Measurements from ENCODE around the gene ARHGAP6. TPM values are rescaled to one million over a fixed set of nuclear protein-coding genes. Genes with fewer than 3 reads are reported as not detected.
A peak's percentile ranks its signal among the peaks of the same experiment; 100 is the strongest.

ARHGAP6 gene
- total and polyA plus RNA-seq, 2 experiments from 2014 or later, result 0.26 to 0.59 TPM

DNA sequence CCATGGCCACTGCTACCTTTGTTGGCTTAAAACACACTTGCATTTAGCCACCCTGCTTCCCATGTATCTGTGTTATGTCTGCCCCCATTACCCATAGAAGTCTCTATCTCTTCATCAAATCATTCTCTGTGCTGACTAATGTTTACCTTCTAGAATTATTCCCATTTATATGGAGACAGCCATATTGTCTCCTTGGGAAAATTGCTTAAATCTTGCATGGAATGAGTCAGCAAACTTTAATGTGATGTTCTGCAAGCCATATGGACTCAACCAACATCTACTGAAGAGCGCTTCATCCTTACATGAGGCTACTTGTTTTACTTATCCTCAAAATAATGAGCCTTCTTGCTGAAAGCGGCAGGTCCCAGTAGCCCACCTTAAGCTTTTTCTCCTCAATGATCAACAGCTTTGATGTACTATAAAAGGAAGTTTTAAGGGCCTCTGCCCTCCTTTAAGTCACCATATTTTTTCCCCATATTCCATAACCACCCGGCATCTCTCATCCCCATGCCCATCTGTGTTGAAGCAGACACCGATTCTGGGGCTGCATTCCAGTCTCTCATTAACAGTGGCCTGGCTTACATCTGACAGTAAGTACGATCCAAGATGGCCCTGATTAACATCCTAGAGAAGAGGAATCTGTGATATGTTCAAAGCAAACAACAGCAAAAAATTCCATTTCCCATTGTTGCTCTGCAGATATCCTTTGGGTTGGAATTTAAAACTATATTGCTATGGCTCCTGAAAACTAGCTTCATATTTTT is 130.4 kb downstream of the ARHGAP6 start (continued):
- TF ChIP-seq, protein P1, sequence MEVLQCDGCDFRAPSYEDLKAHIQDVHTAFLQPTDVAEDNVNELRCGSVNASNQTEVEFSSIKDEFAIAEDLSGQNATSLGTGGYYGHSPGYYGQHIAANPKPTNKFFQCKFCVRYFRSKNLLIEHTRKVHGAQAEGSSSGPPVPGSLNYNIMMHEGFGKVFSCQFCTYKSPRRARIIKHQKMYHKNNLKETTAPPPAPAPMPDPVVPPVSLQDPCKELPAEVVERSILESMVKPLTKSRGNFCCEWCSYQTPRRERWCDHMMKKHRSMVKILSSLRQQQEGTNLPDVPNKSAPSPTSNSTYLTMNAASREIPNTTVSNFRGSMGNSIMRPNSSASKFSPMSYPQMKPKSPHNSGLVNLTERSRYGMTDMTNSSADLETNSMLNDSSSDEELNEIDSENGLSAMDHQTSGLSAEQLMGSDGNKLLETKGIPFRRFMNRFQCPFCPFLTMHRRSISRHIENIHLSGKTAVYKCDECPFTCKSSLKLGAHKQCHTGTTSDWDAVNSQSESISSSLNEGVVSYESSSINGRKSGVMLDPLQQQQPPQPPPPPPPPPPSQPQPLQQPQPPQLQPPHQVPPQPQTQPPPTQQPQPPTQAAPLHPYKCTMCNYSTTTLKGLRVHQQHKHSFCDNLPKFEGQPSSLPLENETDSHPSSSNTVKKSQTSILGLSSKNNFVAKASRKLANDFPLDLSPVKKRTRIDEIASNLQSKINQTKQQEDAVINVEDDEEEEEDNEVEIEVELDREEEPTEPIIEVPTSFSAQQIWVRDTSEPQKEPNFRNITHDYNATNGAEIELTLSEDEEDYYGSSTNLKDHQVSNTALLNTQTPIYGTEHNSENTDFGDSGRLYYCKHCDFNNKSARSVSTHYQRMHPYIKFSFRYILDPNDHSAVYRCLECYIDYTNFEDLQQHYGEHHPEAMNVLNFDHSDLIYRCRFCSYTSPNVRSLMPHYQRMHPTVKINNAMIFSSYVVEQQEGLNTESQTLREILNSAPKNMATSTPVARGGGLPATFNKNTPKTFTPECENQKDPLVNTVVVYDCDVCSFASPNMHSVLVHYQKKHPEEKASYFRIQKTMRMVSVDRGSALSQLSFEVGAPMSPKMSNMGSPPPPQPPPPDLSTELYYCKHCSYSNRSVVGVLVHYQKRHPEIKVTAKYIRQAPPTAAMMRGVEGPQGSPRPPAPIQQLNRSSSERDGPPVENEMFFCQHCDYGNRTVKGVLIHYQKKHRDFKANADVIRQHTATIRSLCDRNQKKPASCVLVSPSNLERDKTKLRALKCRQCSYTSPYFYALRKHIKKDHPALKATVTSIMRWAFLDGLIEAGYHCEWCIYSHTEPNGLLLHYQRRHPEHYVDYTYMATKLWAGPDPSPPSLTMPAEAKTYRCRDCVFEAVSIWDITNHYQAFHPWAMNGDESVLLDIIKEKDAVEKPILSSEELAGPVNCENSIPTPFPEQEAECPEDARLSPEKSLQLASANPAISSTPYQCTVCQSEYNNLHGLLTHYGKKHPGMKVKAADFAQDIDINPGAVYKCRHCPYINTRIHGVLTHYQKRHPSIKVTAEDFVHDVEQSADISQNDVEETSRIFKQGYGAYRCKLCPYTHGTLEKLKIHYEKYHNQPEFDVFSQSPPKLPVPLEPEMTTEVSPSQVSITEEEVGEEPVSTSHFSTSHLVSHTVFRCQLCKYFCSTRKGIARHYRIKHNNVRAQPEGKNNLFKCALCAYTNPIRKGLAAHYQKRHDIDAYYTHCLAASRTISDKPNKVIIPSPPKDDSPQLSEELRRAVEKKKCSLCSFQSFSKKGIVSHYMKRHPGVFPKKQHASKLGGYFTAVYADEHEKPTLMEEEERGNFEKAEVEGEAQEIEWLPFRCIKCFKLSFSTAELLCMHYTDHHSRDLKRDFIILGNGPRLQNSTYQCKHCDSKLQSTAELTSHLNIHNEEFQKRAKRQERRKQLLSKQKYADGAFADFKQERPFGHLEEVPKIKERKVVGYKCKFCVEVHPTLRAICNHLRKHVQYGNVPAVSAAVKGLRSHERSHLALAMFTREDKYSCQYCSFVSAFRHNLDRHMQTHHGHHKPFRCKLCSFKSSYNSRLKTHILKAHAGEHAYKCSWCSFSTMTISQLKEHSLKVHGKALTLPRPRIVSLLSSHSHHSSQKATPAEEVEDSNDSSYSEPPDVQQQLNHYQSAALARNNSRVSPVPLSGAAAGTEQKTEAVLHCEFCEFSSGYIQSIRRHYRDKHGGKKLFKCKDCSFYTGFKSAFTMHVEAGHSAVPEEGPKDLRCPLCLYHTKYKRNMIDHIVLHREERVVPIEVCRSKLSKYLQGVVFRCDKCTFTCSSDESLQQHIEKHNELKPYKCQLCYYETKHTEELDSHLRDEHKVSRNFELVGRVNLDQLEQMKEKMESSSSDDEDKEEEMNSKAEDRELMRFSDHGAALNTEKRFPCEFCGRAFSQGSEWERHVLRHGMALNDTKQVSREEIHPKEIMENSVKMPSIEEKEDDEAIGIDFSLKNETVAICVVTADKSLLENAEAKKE (CRISPR knock-in tag; IDR thresholded peaks at IDR 0.05), result no peak
- TF ChIP-seq ZNF114 (CRISPR knock-in tag; IDR thresholded peaks at IDR 0.05) (no peak), EZH2phosphoT487 (IDR thresholded peaks at IDR 0.05; ENCODE audit: unreplicated experiment) (no peak), CREB1 (CRISPR knock-in tag; IDR thresholded peaks at IDR 0.05; ENCODE audit: low read depth) (no peak), STAT1 (IDR thresholded peaks at IDR 0.05; ENCODE audit: unreplicated experiment) (no peak), EZH2 (IDR thresholded peaks at IDR 0.05; ENCODE audit: low read depth, unreplicated experiment) (no peak)

DNA sequence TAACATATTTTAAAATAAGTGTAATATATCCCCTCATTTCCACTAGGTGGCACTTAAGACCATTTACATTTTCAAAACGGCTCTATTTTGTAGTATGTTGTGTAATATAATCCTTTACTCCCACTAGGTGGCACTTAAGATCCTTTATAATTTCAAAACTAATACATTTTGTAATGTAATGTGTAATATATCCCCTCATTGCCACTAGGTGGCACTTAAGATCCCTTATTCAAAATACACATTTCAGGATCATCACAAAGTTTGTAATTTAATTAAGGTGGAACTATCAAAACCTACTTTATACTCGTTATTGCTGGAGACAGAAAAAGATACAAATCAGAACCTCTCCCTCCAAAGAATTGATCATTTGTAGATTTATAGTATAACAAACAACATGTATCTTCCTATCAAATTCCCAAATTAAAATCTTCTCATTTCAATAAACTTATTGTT is 132.5 kb downstream of the ARHGAP6 start:
- Mint-ChIP-seq H3K27ac (no peak overlapping the region), H3K4me1 (0 out of 3 replicates have a peak, but pooled peaks cover 3% of the 10 kb centered on the region)

More for the DNA sequence above, 132.5 kb downstream of the ARHGAP6 start:
- ATAC-seq, result peak; percentile 46; the same call in 2 of the 3 replicates
- H3K4me1 ChIP-seq (ENCODE audit: insufficient read depth), result no peaks in the 10 kb centered on the region
- no peaks in the 10 kb centered on the region for H4K20me1 ChIP-seq (replicated peaks; ENCODE audit: insufficient read depth)
- H3K27ac ChIP-seq (ENCODE audit: low read depth), result no peak overlapping the region
- DNase-seq (ENCODE audit: low spot score), result peak; percentile 67
- no peaks in the 10 kb centered on the region for H3F3A ChIP-seq (replicated peaks; ENCODE audit: low read depth)
- no peak overlapping the region for H3K4me3 ChIP-seq
- no peaks in the 10 kb centered on the region for H3K27me3 Mint-ChIP-seq (ENCODE audit: insufficient read depth, low read depth, poor library complexity)
- no peaks in the 10 kb centered on the region for H3K79me2 ChIP-seq (replicated peaks; ENCODE audit: insufficient read depth)
- TF ChIP-seq, protein P2, sequence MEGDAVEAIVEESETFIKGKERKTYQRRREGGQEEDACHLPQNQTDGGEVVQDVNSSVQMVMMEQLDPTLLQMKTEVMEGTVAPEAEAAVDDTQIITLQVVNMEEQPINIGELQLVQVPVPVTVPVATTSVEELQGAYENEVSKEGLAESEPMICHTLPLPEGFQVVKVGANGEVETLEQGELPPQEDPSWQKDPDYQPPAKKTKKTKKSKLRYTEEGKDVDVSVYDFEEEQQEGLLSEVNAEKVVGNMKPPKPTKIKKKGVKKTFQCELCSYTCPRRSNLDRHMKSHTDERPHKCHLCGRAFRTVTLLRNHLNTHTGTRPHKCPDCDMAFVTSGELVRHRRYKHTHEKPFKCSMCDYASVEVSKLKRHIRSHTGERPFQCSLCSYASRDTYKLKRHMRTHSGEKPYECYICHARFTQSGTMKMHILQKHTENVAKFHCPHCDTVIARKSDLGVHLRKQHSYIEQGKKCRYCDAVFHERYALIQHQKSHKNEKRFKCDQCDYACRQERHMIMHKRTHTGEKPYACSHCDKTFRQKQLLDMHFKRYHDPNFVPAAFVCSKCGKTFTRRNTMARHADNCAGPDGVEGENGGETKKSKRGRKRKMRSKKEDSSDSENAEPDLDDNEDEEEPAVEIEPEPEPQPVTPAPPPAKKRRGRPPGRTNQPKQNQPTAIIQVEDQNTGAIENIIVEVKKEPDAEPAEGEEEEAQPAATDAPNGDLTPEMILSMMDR (conservative IDR thresholded peaks at IDR 0.05; ENCODE audit: low read depth in 2 of 2), result peak; percentile 54 to 71
- TF ChIP-seq STAT1 (IDR thresholded peaks at IDR 0.05; ENCODE audit: unreplicated experiment), result no peak
- peaks cover 17% of the 10 kb centered on the region for H3K27me3 ChIP-seq (ENCODE audit: insufficient read depth)
- no peaks in the 10 kb centered on the region for H3K36me3 Mint-ChIP-seq (ENCODE audit: low read depth)
- no peaks in the 10 kb centered on the region for H3K9me3 Mint-ChIP-seq
- H3K36me3 ChIP-seq (ENCODE audit: insufficient read depth), result no peaks in the 10 kb centered on the region
- no peak overlapping the region for H3K4me3 Mint-ChIP-seq
- H2AFZ ChIP-seq, result no peak overlapping the region
- no peak overlapping the region for H3K4me2 ChIP-seq
- no peaks in the 10 kb centered on the region for H3K9me2 ChIP-seq (ENCODE audit: insufficient read depth)
